Activated naive CD8-positive, alpha-beta T cell (primary cell): ENCODE results near the gene TRAPPC3.

ENCODE experiments used
- H3K27ac Mint-ChIP-seq: one replicate; pipeline ENCODE4 v1.8.0; 2021; ENCODE audit warnings: mixed read lengths
- H3K27me3 Mint-ChIP-seq: one replicate; pipeline ENCODE4 v1.8.0; 2021; ENCODE audit warnings: mixed read lengths
- H3K36me3 Mint-ChIP-seq: one replicate; pipeline ENCODE4 v1.8.0; 2021; ENCODE audit warnings: mixed read lengths
- H3K4me1 Mint-ChIP-seq: one replicate; pipeline ENCODE4 v1.8.0; 2021; ENCODE audit warnings: low read depth, mixed read lengths
- H3K4me3 Mint-ChIP-seq: one replicate; pipeline ENCODE4 v1.8.0; 2021; ENCODE audit warnings: mild to moderate bottlenecking, mixed read lengths
- H3K9me3 Mint-ChIP-seq: one replicate; pipeline ENCODE4 v1.8.0; 2021; ENCODE audit warnings: low read depth, mixed read lengths

Gene TRAPPC3

DNA sequence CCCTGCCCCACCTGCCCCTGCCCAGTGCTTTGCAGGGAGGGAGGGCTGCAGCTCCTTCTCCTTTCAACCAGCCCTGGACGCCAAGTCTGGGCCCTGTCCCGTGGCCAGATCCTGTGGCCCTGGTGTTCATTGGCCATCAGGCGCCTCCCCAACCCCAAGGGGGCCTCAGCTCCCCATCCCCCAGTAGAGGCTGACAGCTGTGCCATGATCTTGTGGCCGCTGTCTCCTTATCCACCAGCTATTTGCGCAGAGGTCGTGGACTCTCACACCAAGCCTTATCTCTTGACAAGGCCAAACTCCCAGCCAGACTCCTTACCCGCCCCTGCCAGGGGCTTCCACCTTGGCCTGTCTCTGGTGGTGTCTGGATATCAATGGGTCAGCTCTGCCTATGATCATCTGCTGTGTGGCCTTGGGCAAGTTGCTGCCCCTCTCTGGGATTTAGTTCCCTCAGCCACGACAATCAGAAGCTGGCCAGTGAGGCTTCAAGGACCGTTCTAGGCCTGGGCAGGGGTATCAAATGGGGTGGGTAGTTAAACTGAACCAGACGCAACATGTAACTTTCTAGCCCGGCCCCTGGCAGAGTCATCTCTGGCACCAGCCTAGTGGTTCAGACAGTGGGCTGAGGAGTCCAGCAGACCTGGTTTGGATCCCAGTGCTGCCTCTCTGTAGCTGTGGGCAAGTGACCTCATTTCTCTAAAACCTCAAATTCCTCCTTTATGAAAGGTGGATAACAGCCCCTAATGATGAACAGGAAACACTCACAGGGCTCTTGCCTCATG is 21.0 kb downstream of the TRAPPC3 start:
- Mint-ChIP-seq H3K27ac (no peak overlapping the region), H3K9me3 (no peaks in the 10 kb centered on the region), H3K36me3 (no peaks in the 10 kb centered on the region), H3K4me1 (peaks cover 19% of the 10 kb centered on the region), H3K27me3 (peaks cover 5% of the 10 kb centered on the region), H3K4me3 (no peak overlapping the region)

DNA sequence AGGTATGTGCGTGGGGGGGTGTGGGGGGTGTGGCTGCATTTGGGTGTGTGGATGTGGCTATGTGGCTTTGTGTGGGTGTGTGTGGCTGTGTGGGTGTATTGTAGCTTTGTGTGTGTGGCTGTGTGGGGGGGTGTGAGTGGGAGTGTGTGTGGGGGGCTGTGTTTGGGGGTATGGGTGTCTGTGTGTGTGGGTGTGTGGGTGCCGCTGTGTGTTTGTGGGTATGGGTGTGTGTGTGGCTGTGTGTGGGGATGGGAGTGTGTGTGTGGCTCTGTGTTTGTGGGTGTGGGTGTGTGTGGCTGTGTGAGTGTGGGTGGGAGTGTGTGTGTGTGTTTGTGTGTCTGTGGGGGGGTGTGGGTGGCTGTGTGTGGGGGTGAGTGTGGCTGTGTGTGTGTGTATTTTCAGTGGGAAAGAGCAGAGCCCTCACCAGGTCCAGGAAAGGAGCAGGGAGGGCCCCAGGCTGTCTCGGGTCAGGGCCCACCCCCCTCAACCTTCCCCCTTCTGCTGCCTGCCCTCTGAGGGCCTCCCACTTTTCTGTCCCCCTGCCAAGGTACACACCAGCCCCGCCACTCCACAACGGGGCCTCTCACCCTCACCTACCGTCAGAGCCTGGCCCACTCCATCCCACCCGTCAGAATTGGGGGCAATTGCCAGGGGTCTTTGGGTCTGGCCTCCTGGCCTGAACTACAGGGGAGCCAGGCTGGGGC is 22.3 kb downstream of the TRAPPC3 start:
- no peaks in the 10 kb centered on the region for H3K36me3 Mint-ChIP-seq
- no peaks in the 10 kb centered on the region for H3K9me3 Mint-ChIP-seq
- no peak overlapping the region for H3K4me3 Mint-ChIP-seq
- no peak overlapping the region for H3K27ac Mint-ChIP-seq
- H3K27me3 Mint-ChIP-seq = peaks cover 12% of the 10 kb centered on the region
- H3K4me1 Mint-ChIP-seq = peaks cover 29% of the 10 kb centered on the region

DNA sequence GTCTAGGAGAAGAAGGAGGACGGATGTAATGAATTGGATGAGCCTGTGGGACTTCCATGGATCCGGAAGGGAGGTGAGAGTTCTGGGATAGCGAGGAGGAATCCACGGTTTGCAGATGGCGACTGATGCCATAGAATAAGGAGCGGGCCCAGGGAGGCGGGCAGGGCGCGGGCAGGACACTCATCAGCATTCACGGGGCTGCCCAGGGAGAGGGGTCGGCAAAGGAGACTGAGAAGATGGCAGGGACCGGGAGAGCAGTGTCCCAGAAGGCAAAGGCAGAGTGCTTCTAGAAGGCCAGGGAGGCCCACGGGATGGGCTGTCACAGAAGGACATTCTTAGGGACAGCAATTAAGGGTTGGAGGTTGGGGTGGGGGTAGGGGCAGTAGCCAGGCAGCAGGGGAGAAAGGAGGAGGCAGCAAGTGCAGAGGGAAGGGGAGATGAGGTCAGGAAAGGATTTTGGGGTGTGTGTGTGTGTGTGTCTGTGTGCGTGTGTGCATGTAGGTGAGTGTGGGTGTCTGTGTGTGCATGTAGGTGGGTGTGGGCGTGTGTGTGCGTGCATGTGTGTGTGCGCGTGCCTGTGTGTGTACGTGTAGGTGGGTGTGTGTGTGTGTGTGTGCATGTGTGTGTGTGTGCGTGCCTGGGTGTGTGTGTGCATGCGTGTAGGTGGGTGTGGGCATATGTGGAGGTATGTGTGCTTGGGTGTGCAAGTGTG is 23.1 kb downstream of the TRAPPC3 start:
- H3K4me3 Mint-ChIP-seq = peak overlapping the region; percentile 77
- no peak overlapping the region for H3K27ac Mint-ChIP-seq
- no peaks in the 10 kb centered on the region for H3K36me3 Mint-ChIP-seq
- peaks cover 29% of the 10 kb centered on the region for H3K4me1 Mint-ChIP-seq
- no peaks in the 10 kb centered on the region for H3K9me3 Mint-ChIP-seq
- H3K27me3 Mint-ChIP-seq = peaks cover 12% of the 10 kb centered on the region

DNA sequence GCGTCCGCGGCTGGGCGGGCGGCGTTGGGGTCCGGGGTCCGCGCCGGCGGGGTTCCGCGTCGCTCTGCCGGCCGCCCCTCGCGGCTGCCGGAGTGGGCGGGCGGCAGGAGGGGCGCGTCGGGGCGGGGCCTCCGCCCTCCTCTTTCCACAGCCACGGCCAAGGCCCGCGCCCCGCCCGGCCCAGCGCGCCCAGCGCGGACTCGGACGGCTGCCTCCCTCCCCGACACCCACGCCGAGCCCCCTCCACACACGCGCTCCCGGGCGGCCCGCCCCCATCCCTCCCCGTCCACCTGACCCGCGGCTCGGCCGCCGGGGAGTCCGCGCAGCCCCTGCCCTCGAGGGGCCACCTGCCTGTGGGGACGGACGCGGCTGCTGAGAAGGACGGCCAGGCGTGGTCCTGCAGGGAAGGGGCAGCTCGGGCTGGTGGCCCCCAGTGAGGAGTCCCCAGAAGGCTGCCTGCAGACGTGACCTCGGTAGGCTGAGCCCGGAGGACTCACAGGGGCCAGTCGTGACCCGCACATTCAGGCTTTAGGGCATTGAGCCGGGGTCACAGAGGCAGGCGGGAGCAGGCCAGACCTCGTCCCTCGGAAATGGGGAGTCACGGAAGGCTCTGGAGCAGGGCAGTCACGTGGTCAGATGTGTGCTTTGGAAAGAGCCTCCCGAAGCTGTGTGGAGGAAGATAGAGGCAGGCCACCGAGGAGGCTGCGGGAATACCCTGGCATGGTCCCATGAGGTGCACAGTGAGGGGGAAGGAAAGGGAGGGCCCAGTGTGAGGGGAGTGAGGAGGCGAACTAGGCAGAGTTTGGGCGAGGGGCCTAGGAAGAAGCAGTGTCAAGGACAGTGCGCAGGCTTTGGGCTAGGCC is 23.9 kb downstream of the TRAPPC3 start, which contains the start of gene COL8A2:
COL8A2 (minus strand) TSS at position 94 of the 863 bp plus-strand sequence. CDS start 24,980 bp downstream, outside the sequence.
- H3K4me3 Mint-ChIP-seq = peak within 1 kb of the TSS; percentile 77
- peaks cover 12% of the 10 kb centered on the region for H3K27me3 Mint-ChIP-seq

DNA sequence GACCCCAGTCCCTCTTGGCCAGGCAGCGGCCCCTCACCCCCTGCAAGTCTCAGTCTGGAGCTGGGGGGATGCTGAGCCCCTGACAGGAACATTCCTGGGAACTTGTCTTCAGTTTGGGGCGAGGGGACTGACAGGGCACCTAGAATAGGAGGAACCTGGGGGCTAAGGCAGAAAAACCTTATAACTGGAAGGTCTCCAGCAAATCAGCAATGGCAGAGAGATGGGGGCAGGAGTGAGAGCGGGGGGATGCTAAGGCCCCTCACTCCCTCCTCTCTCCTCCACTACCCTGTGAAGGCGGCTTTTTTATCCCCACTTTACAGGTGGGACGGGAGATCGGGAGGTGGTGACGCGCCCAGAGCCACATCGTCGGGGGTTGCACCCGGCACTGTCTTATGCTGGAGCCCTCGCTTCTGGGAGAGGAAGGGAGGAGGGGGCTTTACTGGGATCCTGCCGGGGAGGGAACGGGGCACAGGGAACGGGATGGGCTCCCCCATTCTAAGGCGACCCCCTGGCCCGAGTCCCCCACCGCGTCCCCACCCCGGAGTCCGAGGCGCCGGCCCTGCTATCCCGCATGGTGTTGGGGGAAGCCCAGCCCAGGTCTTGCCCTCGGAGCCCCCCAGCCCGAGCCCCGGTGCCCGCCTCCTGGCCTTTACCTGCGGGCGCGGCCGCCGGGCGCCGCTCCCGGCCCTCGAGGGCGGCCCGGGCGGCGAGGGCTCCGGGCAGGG is 24.7 kb downstream of the TRAPPC3 start:
- no peaks in the 10 kb centered on the region for H3K9me3 Mint-ChIP-seq
- H3K4me1 Mint-ChIP-seq = peaks cover 29% of the 10 kb centered on the region
- peak overlapping the region; percentile 75 for H3K4me3 Mint-ChIP-seq
- peaks cover 12% of the 10 kb centered on the region for H3K27me3 Mint-ChIP-seq
- no peaks in the 10 kb centered on the region for H3K36me3 Mint-ChIP-seq
- peak overlapping the region; percentile 22 for H3K27ac Mint-ChIP-seq

More for the DNA sequence above, 23.9 kb downstream of the TRAPPC3 start, which contains the start of gene COL8A2:
- Mint-ChIP-seq H3K4me1 (peaks cover 29% of the 10 kb centered on the region), H3K9me3 (no peaks in the 10 kb centered on the region), H3K36me3 (no peaks in the 10 kb centered on the region), H3K27ac (peak within 1 kb of the TSS; percentile 58)

DNA sequence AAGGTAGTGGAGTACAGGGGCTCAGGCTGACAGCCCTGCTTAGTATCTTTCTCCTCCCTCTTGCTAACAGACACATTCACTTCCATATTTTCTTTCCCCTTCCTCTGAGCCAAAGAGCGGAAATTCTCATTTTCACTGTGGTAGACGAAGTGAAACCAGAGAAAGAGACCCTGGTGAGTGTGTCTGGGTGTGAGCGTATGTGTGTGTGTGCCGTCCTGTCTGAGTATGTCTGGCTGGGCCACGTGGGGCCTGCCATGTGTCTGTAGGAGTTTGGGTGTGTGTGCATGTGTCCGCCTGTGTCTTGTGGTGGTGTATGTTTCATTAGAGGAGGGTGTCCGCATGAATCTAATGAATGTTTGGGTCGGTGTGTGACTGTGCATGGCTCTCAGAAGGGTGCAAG is 25.9 kb downstream of the TRAPPC3 start:
- Mint-ChIP-seq H3K36me3 (no peaks in the 10 kb centered on the region), H3K27ac (peak overlapping the region; percentile 66), H3K9me3 (no peaks in the 10 kb centered on the region), H3K4me1 (peaks cover 29% of the 10 kb centered on the region), H3K27me3 (peaks cover 12% of the 10 kb centered on the region), H3K4me3 (peak overlapping the region; percentile 63)

DNA sequence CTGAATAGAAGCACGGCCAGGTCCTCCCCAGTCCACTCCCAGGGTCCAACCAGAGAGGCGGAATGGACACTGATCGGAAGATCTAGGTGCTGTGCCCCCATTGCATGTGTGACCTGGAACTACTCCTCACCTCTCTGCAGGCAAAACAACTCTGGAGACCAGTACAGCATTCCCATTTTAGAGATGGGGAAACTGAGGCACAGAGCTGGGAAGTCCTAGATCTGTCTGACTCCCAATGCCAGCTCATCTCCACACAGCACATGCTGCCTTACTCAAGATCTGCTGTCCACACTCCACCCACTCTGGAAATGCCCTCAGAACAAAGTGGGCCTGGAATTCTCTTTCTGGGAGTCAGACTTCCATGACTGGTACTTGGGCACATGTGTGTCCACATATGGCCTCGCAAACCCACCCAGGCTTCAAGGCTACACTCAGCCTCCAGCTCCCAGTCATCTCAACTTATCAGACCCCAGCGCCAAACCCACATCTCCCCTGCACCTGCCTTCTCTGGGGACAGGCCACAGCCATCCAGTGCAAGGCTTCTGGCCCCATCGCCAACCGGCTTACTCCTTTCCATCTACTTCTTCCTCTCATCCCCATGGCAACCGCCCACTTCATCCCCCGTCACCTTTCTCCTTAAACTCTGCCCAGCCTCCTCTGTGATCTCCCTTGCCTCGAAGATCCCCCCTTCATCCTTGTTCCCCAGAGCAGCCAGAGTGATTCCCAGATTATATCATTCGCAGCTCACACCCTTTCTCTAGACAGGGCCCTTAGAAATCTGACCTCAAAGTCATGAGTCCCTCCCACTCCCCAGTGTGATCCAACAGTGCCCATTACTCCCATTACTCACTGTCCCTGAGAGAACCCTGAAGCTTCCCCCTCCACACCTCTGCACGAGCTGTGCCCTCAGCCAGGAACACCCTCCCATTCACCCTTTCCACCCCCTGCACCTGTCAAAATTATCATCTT is 26.9 kb downstream of the TRAPPC3 start:
- H3K36me3 Mint-ChIP-seq = no peaks in the 10 kb centered on the region
- H3K4me3 Mint-ChIP-seq = no peak overlapping the region
- peak overlapping the region; percentile 2 for H3K27ac Mint-ChIP-seq
- H3K9me3 Mint-ChIP-seq = no peaks in the 10 kb centered on the region
- H3K27me3 Mint-ChIP-seq = peaks cover 12% of the 10 kb centered on the region
- H3K4me1 Mint-ChIP-seq = peaks cover 29% of the 10 kb centered on the region

DNA sequence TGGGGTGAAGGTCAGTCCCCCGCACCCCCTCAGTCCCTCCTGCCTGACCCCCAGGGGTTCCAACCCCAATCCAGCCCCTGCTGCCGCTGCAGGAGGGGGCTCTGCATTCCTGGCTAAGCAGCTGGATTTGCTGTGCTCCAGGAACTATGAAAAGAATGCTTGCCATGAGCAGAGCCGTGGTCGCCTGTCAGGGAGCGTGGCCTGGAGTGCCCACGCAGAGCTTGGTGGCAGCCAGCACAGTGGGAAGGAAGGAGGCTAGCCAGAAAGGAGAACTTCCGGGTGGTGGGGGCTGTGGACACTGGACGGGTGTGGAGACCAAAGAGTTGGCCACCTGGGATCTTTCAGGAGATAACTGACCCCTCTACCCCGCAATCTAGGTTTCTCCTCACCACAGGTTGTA is 29.8 kb downstream of the TRAPPC3 start:
- H3K4me3 Mint-ChIP-seq = no peak overlapping the region
- peaks cover 9% of the 10 kb centered on the region for H3K27me3 Mint-ChIP-seq
- no peaks in the 10 kb centered on the region for H3K9me3 Mint-ChIP-seq
- no peak overlapping the region for H3K27ac Mint-ChIP-seq
- peaks cover 16% of the 10 kb centered on the region for H3K4me1 Mint-ChIP-seq
- no peaks in the 10 kb centered on the region for H3K36me3 Mint-ChIP-seq

DNA sequence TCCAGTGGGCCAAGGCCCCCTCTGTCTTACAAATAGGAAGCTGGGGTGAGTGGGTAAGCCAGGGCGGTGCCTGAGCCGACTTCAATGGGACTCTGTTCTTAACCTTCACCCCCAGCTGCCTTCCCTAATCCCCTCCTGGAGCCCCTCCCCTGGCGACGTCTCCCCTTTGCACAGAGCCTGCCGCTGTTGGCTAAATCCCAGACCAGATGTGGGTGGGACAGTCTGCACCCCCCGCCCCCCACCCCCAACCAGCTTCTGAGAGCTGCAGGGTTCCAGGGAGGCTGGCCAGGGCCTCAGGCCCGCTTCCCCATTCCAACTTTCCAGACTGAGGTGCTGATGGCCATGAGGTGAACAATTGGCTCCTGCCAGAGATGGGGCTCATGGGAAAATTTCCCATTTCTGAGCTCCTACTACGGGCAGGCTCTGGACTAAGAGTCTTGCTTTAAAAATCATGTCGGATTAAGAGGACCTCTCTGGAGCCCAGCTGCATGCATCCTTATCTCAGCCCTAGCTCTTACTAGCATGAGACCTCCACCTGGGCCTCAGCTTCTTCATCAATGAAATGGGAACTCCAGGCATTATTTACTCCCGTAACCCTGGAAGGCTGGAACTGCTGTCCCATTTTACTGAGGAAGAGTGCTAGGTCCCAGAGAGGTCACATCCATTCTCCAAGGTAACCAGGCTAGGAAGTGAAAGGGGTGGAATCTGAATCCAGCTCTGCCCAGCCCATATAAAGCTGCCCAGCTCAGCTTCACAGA is 30.7 kb downstream of the TRAPPC3 start:
- Mint-ChIP-seq H3K36me3 (no peaks in the 10 kb centered on the region), H3K4me1 (peaks cover 12% of the 10 kb centered on the region), H3K27me3 (peaks cover 9% of the 10 kb centered on the region), H3K4me3 (no peak overlapping the region), H3K27ac (no peak overlapping the region), H3K9me3 (no peaks in the 10 kb centered on the region)

DNA sequence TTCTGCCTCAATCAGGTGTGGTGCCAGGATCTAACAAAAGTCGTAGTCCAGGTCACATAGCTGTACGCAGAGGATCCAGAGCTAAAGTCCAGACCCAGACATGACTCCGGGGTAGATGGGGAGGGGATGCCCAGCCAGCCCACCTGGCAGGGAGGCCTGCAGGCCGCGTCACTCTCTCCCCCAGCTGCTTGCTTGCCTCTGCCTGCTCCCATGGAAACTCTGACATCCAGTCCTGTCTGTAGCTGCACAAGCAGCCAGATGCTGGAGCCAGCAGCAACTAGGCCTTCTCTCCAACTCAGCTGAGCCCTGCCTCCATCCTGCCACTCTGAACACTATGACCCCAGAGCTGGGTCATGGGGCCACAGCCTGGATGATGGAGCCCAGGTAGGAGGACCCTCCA is 32.4 kb downstream of the TRAPPC3 start:
- Mint-ChIP-seq H3K4me1 (no peaks in the 10 kb centered on the region), H3K4me3 (no peak overlapping the region), H3K36me3 (no peaks in the 10 kb centered on the region), H3K27me3 (no peaks in the 10 kb centered on the region), H3K27ac (no peak overlapping the region), H3K9me3 (no peaks in the 10 kb centered on the region)

DNA sequence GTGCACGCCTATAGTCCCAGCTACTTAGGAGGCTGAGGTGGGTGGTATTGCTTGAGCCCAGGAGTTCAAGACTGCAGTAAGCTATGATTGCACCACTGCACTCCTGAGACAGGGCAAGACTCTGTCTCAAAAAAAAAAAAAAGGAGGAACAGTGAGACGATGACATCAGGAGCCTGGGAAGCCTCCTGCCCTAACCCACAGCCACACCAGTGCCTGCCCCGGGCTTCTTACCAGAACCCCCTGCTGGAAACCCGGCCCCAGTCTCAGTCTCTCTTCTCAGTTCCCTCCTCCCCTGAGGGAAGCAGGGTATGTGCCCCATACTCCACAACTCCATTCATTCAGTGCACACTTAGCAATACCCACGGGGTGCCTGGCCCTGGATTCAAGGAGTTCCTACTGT is 33.4 kb downstream of the TRAPPC3 start:
- H3K36me3 Mint-ChIP-seq = no peaks in the 10 kb centered on the region
- no peak overlapping the region for H3K27ac Mint-ChIP-seq
- no peaks in the 10 kb centered on the region for H3K9me3 Mint-ChIP-seq
- H3K4me3 Mint-ChIP-seq = no peak overlapping the region
- peaks cover 8% of the 10 kb centered on the region for H3K4me1 Mint-ChIP-seq
- no peaks in the 10 kb centered on the region for H3K27me3 Mint-ChIP-seq

DNA sequence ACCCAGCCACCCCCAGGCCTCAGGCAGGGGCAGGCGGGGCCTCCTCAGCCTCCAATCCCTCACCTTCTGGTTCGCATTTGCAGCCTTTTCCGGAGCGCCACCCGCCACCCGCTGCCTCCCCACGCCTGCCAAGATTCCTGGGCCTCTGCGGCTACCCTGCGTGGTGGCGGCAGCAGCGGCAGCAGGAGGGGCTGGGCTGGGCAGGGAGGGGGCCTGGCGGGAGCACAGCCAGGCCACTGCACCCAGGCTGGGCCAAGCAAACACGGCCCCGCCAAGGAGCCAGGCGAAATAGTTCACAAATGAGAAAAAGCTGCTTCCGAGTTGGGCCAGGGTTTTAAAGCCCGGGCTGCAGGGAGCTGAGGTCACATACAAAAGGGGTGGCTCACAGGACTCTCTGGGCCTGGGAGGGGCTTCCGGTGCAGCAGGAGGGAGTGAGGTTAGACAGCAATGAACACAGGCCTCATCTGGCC is 34.1 kb downstream of the TRAPPC3 start:
- Mint-ChIP-seq H3K27ac (no peak overlapping the region), H3K27me3 (no peaks in the 10 kb centered on the region), H3K9me3 (no peaks in the 10 kb centered on the region), H3K36me3 (no peaks in the 10 kb centered on the region), H3K4me3 (no peak overlapping the region), H3K4me1 (peaks cover 13% of the 10 kb centered on the region)
